Psoas muscle (tissue), 8 donors: ENCODE measurements around the gene VGLL4. TPM values are rescaled to one million over a fixed set of nuclear protein-coding genes. Genes with fewer than 3 reads are reported as not detected.
A peak's percentile ranks its signal among the peaks of the same experiment; 100 is the strongest.

Source experiments
- ATAC-seq, 4 donors: fragments of 200-7000 bp; cut with Tn5 transposase; one replicate each; pipeline ENCODE4 v1.9.1; 2020; ENCODE audit warnings: moderate library complexity in 3 of 4, mild to moderate bottlenecking in 2 of 4
- DNase-seq, 2 donors: peaks; one replicate each; pipeline ENCODE4 v3.0.0-alpha.2; 2020
- H3K27ac ChIP-seq: fragments of 200-600 bp; one replicate; pipeline ENCODE4 v1.8.0; 2022
- H3K27me3 ChIP-seq, 3 donors: fragments of 200-600 bp in 1 of 3; one replicate each; pipeline versions ENCODE4 v1.6.1 to v1.8.0; 2013 to 2022; ENCODE audit warnings: low read length in 2 of 3, mild to moderate bottlenecking in 2 of 3, moderate library complexity in 1 of 3; ENCODE audit not compliant: insufficient read depth in 3 of 3
- H3K36me3 ChIP-seq, 2 donors: fragments of 200-600 bp in 1 of 2; one replicate each; pipeline versions ENCODE4 v1.6.1 to v1.8.0; 2013 to 2022; ENCODE audit warnings: low read depth in 1 of 2, mild to moderate bottlenecking in 1 of 2, moderate library complexity in 1 of 2; ENCODE audit not compliant: insufficient read depth in 1 of 2
- H3K4me1 ChIP-seq: fragments of 200-600 bp; one replicate; pipeline ENCODE4 v1.8.0; 2022
- H3K4me3 ChIP-seq: fragments of 200-600 bp; one replicate; pipeline ENCODE4 v1.8.0; 2022; ENCODE audit warnings: mild to moderate bottlenecking
- H3K9me3 ChIP-seq: fragments of 200-600 bp; one replicate; pipeline ENCODE4 v1.8.0; 2022
- WGBS, 3 donors: extraction: QIAGEN DNeasy Blood & Tissue Kit; methylation state at CpG; one replicate each; pipeline versions ENCODE4 v1.1.6 to v1.1.7; 2013; 5-methylcytosine and 5-hydroxymethylcytosine counted together
- intact Hi-C, 2 donors: fragments of 100-400 bp; cut with DNase I; formaldehyde crosslinking; loops; one replicate each; pipeline versions ENCODE4 v1.11.0 to v1.14.2; 2022
- polyA plus RNA-seq, 3 donors: library from polyadenylated mRNA; stranded (reverse); fragments of 200-250 nt; gene quantifications; one replicate each; pipeline ENCODE4 v1.2.3, GENCODE V29; 2013
- total RNA-seq, 4 donors: library from RNA; stranded (reverse); fragmentation: NEBNext Ultra II Directional in 2 of 4; extraction: Animal tissue kit (Norgen Biotek cat#: 25700) in 2 of 4; gene quantifications; one replicate each; pipeline versions ENCODE4 v1.2.1 to v1.2.4, GENCODE V29; 2021 to 2023
- TF ChIP-seq, protein P1 (sequence below): fragments of 200-600 bp; IDR thresholded peaks from one replicate; pipeline ENCODE4 v1.8.0; 2022; ENCODE audit warnings: antibody characterized with exemption
- donor health status: healthy with polysubstance abuse.
- donor health status: DM: no; HTN: no; CAD: no; lungs with moderate emphysema.
- donor health status: Bipolar disorder and iron deficiency.
- donor health status: healthy.
- donor health status: DM: yes; HTN: yes; CAD: no.
- donor health status: DM: no; HTN: no; CAD: no.
- donor health status: DM: no; HTN: no; CAD: no.
- donor health status: DM: yes; HTN: yes; CAD: no.

Gene VGLL4
- total and polyA plus RNA-seq, 7 donors: 8.0 to 14.8 (median 11.7) TPM

DNA sequence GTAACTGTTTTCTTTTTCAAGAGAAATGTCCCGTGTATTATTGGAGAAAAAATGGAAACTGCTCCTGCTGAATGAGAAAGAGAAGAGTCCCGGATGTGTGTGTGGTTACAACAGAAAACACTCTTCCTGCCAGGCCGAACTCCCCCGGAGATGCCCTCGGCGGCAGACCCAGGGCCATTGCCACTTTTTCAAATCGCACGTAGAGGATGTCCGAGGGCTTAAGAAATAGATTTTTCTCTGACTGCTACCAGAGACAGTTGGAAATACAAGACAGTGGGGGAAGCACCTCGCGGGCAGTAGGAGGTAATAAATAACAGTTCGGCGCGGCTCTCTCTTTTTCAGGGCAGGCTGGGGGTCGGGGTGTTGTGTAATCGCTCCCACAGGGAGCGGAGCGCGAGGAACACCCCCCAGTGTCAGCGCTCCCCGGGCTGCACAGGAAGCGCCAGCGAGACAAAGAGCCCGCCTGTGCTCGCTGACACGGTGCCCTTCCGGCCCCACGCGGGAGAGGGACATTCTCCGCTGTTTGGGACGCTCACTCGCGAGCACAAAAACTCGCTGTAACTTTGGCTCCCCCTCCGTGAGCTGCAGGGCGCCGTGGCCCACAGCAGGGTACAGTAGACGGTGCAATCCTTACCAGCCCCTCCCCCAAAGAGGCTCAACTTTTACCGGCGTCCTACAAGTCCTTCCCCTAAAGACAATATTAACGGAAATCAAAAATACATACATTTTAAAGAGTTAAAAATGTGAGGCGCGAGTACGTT lies 1.1 kb downstream of the VGLL4 start:
- intact Hi-C loops: loop anchor here (2.0 to 5.0 kb wide), 5 partner anchors 40 to 175 kb away; no protein-coding TSS in a partner anchor
- Histone ChIP-seq H3K4me1 (peaks cover 38% of the 10 kb centered on the region), H3K27ac (peak overlapping the region; percentile 98)

DNA sequence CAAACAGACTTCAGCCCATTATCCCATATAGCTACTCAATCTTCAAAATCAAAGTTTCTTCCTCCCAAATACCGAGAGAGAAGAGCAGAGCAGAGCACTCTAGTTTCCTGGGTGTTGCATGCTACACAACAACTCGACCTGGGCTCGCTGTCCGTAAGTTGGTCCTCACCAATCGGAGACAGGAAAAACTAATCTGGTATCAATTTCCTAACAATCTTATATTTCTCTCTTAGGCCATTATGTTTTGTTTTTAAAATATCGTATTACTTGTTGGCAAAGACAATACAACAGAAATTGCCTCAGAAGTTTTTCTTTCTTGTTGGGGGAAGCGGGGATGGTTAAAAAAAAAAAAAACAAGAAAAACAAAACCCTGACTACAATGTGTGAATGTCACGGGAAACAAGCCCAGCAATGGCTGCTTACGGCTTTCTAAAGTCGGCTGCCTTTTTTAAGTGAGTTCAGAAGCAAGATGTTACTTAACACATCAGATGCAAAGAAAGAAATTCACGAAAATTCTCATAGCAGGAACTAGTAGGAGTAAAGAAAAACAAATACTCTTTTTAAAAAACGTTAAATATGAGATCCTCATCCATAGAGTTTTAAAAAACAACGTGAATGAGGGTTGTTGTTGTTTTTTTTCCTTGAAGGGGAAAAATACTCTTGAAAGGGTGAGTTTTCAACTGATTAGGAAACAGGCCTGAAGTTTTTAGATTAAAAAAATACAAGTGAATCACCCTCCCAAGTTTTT lies 1.9 kb downstream of the VGLL4 start:
- WGBS, 3 donors: 0 to 1% (median 1%) methylated on average over 13 of the region's 13 CpGs
- Histone ChIP-seq H3K27me3 (no peaks in the 10 kb centered on the region), H3K36me3 (no peaks in the 10 kb centered on the region), H3K4me3 (peak overlapping the region; percentile 76), H3K9me3 (no peaks in the 10 kb centered on the region), H3K27ac (peak overlapping the region; percentile 98), H3K4me1 (peaks cover 45% of the 10 kb centered on the region)
- no peak for DNase-seq
- TF ChIP-seq, protein P1, sequence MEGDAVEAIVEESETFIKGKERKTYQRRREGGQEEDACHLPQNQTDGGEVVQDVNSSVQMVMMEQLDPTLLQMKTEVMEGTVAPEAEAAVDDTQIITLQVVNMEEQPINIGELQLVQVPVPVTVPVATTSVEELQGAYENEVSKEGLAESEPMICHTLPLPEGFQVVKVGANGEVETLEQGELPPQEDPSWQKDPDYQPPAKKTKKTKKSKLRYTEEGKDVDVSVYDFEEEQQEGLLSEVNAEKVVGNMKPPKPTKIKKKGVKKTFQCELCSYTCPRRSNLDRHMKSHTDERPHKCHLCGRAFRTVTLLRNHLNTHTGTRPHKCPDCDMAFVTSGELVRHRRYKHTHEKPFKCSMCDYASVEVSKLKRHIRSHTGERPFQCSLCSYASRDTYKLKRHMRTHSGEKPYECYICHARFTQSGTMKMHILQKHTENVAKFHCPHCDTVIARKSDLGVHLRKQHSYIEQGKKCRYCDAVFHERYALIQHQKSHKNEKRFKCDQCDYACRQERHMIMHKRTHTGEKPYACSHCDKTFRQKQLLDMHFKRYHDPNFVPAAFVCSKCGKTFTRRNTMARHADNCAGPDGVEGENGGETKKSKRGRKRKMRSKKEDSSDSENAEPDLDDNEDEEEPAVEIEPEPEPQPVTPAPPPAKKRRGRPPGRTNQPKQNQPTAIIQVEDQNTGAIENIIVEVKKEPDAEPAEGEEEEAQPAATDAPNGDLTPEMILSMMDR: no peak
- intact Hi-C loops: loop anchor here (2.0 to 5.0 kb wide), 5 partner anchors 40 to 175 kb away; no protein-coding TSS in a partner anchor
- ATAC-seq: peak in 2 of 4 donors; percentile 39 to 41

More for the DNA sequence above, 1.1 kb downstream of the VGLL4 start:
- Histone ChIP-seq H3K36me3 (no peaks in the 10 kb centered on the region), H3K4me3 (peak overlapping the region; percentile 76), H3K9me3 (no peaks in the 10 kb centered on the region), H3K27me3 (no peaks in the 10 kb centered on the region)
- TF ChIP-seq, protein P1: no peak
- DNase-seq: peak; percentile 83 to 93
- 0 to 1% (median 0%) methylated on average over 44 of the region's 44 CpGs for WGBS, 3 donors
- ATAC-seq: peak; percentile 79 to 83 (median 80)

- no peaks in the 10 kb centered on the region for H3K27me3 ChIP-seq
- no peaks in the 10 kb centered on the region for H3K36me3 ChIP-seq
- H3K4me1 ChIP-seq: peaks cover 51% of the 10 kb centered on the region
- H3K27ac ChIP-seq: peak overlapping the region; percentile 98
- ATAC-seq (no peak), DNase-seq (no peak)
- WGBS, 3 donors: 1 to 4% (median 1%) methylated on average over 2 of the region's 2 CpGs
- TF ChIP-seq, protein P1: no peak
- intact Hi-C loops: loop anchor here (5.0 kb wide), 4 partner anchors 39 to 174 kb away; no protein-coding TSS in a partner anchor
- H3K9me3 ChIP-seq: no peaks in the 10 kb centered on the region
- H3K4me3 ChIP-seq: peak overlapping the region; percentile 76
Observed at GRCh38 chr3:11641316-11641682, 2.4 kb downstream of the VGLL4 start.

- Histone ChIP-seq H3K27me3 (no peaks in the 10 kb centered on the region), H3K27ac (peak overlapping the region; percentile 98), H3K4me3 (peak overlapping the region; percentile 76), H3K9me3 (no peaks in the 10 kb centered on the region), H3K4me1 (peaks cover 62% of the 10 kb centered on the region), H3K36me3 (no peaks in the 10 kb centered on the region)
- 62 to 66% (median 64%) methylated on average over 9 of the region's 9 CpGs for WGBS, 3 donors
- ATAC-seq: no peak
- intact Hi-C loops: loop anchor here (5.0 kb wide), 4 partner anchors 38 to 173 kb away; no protein-coding TSS in a partner anchor
- no peak for DNase-seq
- TF ChIP-seq, protein P1: no peak
Observed at GRCh38 chr3:11640009-11640673, 3.6 kb downstream of the VGLL4 start.
